ENCODE measurements around the gene PEX6.

PEX6 gene

GRCh38 chr6:42936398-42936797 lies 42.6 kb downstream of the PEX6 start:
- DNase-seq (ENCODE audit: low read depth in 2 of 2): no peak

GRCh38 chr6:42935322-42935721 lies 43.7 kb downstream of the PEX6 start:
- no peak for DNase-seq (ENCODE audit: low read depth in 2 of 2)

- DNase-seq (ENCODE audit: low read depth in 2 of 2): no peak
These were observed 45.8 kb downstream of the PEX6 start for GRCh38 chr6:42933205-42933604.

- DNase-seq (ENCODE audit: low read depth in 2 of 2): no peak
These were observed 46.6 kb downstream of the PEX6 start for GRCh38 chr6:42932412-42932811.

GRCh38 chr6:42929821-42930360 lies 49.1 kb downstream of the PEX6 start:
- peak; percentile 59 to 60 for DNase-seq (ENCODE audit: low read depth in 2 of 2)

- peak; percentile 93 to 94 for DNase-seq (ENCODE audit: low read depth in 2 of 2)
These were observed 49.8 kb downstream of the PEX6 start, which contains the start of gene CNPY3 for GRCh38 chr6:42928986-42929820. CNPY3 (plus strand) TSS chr6:42929480; CDS start chr6:42929571, 91 bp downstream.

GRCh38 chr6:42925248-42925857 lies 53.6 kb downstream of the PEX6 start:
- DNase-seq (ENCODE audit: low read depth in 2 of 2): no peak

- no peak for DNase-seq (ENCODE audit: low read depth in 2 of 2)
These were observed 55.3 kb downstream of the PEX6 start for GRCh38 chr6:42923666-42924065.

GRCh38 chr6:42921801-42922200 lies 57.2 kb downstream of the PEX6 start:
- DNase-seq (ENCODE audit: low read depth in 2 of 2): no peak

GRCh38 chr6:42916288-42916687 lies 62.7 kb downstream of the PEX6 start:
- no peak for DNase-seq (ENCODE audit: low read depth in 2 of 2)

GRCh38 chr6:42915732-42916131 lies 63.2 kb downstream of the PEX6 start, which contains the start of gene PTCRA:
PTCRA (plus strand) TSS chr6:42916053; CDS start chr6:42916070, 17 bp downstream.
- DNase-seq (ENCODE audit: low read depth in 2 of 2): no peak

GRCh38 chr6:42914546-42914945 lies 64.4 kb downstream of the PEX6 start:
- no peak for DNase-seq (ENCODE audit: low read depth in 2 of 2)

Measured in stimulated activated CD8-positive, alpha-beta memory T cell treated with anti-CD3 and anti-CD28 coated beads, Interleukin-15, amount 100 ng/mL, for 48 hours (primary cell).